ENCODE measurements around the gene MTUS2.

- TF ChIP-seq REST (IDR thresholded peaks at IDR 0.05; ENCODE audit: borderline replicate concordance) (peak; percentile 42), EZH2 (IDR thresholded peaks at IDR 0.05; ENCODE audit: borderline replicate concordance, insufficient read depth, low read length, poor library complexity, severe bottlenecking) (no peak)
Observed at GRCh38 chr13:29254626-29255370, 434.7 kb downstream of the MTUS2 start.

All from neural cell (in vitro differentiated cells).